Smooth muscle cell (in vitro differentiated cells): Measurements from ENCODE around the gene SGCD. TPM values are rescaled to one million over a fixed set of nuclear protein-coding genes. Genes with fewer than 3 reads are reported as not detected.
A peak's percentile ranks its signal among the peaks of the same experiment; 100 is the strongest.

Experiments used
- DNase-seq: peaks from one replicate; lab custom pipeline; 2025; ENCODE audit not compliant: unreplicated experiment; lab: John Stamatoyannopoulos, UW
- H2AFZ ChIP-seq: fragments of 200-600 bp; sonication (generic); 2 replicates; pipeline ENCODE4 v1.6.0; 2016; ENCODE audit warnings: antibody characterized with exemption, low read depth, mild to moderate bottlenecking
- H3F3A ChIP-seq: fragments of 200-600 bp; sonication (generic); 2 replicates; pipeline ENCODE4 v1.6.0; 2017; ENCODE audit warnings: antibody characterized with exemption, low read depth
- H3K27ac ChIP-seq: fragments of 200-600 bp; sonication (generic); 2 replicates; pipeline ENCODE4 v1.5.1; 2016; ENCODE audit warnings: low read depth, mild to moderate bottlenecking
- H3K27me3 ChIP-seq: fragments of 200-600 bp; sonication (generic); 2 replicates; pipeline ENCODE4 v1.6.1; 2016; ENCODE audit warnings: low read depth, mild to moderate bottlenecking
- H3K36me3 ChIP-seq: fragments of 200-600 bp; sonication (generic); 2 replicates; pipeline ENCODE4 v1.5.1; 2016; ENCODE audit warnings: low read depth
- H3K4me1 ChIP-seq: fragments of 200-600 bp; sonication (generic); 2 replicates; pipeline ENCODE4 v1.5.1; 2016; ENCODE audit warnings: low read depth
- H3K4me2 ChIP-seq: fragments of 200-600 bp; sonication (generic); 2 replicates; pipeline ENCODE4 v1.6.0; 2016; ENCODE audit warnings: mild to moderate bottlenecking
- H3K4me3 ChIP-seq: fragments of 200-600 bp; sonication (generic); 2 replicates; pipeline ENCODE4 v1.5.1; 2016; ENCODE audit warnings: mild to moderate bottlenecking
- H3K79me2 ChIP-seq: fragments of 200-600 bp; sonication (generic); 2 replicates; pipeline ENCODE4 v1.6.0; 2016; ENCODE audit warnings: low read depth, mild to moderate bottlenecking
- H3K9ac ChIP-seq: fragments of 200-600 bp; sonication (generic); 2 replicates; pipeline ENCODE4 v1.6.0; 2016; ENCODE audit warnings: low read depth
- H3K9me3 ChIP-seq: fragments of 200-600 bp; sonication (generic); replicated peaks from 2 replicates; pipeline ENCODE4 v1.5.1; 2016; ENCODE audit warnings: low read depth
- H4K20me1 ChIP-seq: fragments of 200-600 bp; sonication (generic); 2 replicates; pipeline ENCODE4 v1.6.0; 2016; ENCODE audit warnings: low read depth
- WGBS: methylation state at CpG from one replicate; pipeline ENCODE4 v1.1.7; 2016; ENCODE audit warnings: low lambda C conversion rate; 5-methylcytosine and 5-hydroxymethylcytosine counted together
- polyA plus RNA-seq: library from polyadenylated mRNA; unstranded; fragments of >200 nt; fragmentation: Nextera tagmentation; extraction: Ambion mirVana; gene quantifications from 2 replicates; pipeline ENCODE4 v1.2.1, GENCODE V29; 2016
- total RNA-seq: library from RNA; depleted of rRNA; stranded (reverse); fragments of >200 nt; gene quantifications from 2 replicates; pipeline ENCODE4 v1.2.3, GENCODE V29; 2014
- TF ChIP-seq, protein P1 (sequence below): fragments of 200-600 bp; sonication (generic); IDR thresholded peaks from 2 replicates; pipeline ENCODE4 v1.5.1; 2017; ENCODE audit warnings: borderline replicate concordance, mild to moderate bottlenecking, antibody characterized with exemption; ENCODE audit not compliant: insufficient read depth, poor library complexity, severe bottlenecking

Gene SGCD
- total and polyA plus RNA-seq, 2 experiments from 2014 or later, result 1.6 to 3.5 TPM

DNA sequence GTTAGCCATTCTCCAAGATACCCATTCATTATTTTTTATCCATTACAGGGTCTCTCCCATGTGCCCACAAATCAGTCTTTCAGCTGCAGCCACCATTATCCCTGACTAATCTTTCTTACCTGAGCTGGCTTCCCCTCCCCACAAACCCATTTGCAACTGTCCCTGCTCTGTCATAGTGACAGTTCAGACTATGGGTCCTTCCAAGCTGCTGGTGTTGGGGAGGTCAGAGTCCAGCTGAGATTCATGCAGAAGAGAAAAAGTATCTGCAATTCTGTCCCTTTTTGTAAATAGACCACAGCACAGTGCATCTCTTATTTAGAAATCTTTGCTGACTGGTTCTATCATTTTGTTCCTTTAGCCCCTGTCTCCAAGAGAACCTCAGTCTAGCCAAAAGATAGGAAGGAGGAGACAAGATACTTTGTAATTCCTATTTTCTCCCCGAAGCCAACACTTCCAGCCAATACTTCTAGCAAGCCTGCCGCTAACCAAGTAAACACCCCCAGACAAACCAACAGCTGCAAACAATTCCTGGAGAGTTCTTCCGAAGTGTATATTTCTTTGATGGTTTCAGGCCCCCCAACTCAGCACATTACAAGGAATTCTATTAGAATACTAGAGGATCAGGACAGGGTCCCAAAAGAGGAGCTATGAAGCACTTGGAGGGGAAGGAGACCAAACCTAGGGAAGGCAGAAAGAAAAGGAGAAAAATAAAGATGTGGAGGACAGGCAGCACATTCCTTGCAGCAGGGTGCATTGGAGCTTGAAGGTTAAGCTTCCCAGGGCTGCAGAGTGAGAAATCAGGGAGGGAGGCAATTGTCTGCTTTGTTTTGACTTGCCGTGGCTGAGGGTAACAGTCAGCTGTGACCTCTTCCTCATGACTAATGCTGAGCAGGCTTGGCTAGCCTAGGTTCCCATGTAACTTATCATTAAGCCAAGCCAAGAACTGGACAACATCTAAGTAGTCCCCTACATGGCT lies 148.5 kb downstream of the SGCD start:
- no peak overlapping the region for H3K9ac ChIP-seq
- TF ChIP-seq, protein P1, sequence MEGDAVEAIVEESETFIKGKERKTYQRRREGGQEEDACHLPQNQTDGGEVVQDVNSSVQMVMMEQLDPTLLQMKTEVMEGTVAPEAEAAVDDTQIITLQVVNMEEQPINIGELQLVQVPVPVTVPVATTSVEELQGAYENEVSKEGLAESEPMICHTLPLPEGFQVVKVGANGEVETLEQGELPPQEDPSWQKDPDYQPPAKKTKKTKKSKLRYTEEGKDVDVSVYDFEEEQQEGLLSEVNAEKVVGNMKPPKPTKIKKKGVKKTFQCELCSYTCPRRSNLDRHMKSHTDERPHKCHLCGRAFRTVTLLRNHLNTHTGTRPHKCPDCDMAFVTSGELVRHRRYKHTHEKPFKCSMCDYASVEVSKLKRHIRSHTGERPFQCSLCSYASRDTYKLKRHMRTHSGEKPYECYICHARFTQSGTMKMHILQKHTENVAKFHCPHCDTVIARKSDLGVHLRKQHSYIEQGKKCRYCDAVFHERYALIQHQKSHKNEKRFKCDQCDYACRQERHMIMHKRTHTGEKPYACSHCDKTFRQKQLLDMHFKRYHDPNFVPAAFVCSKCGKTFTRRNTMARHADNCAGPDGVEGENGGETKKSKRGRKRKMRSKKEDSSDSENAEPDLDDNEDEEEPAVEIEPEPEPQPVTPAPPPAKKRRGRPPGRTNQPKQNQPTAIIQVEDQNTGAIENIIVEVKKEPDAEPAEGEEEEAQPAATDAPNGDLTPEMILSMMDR, result peak; percentile 4

DNA sequence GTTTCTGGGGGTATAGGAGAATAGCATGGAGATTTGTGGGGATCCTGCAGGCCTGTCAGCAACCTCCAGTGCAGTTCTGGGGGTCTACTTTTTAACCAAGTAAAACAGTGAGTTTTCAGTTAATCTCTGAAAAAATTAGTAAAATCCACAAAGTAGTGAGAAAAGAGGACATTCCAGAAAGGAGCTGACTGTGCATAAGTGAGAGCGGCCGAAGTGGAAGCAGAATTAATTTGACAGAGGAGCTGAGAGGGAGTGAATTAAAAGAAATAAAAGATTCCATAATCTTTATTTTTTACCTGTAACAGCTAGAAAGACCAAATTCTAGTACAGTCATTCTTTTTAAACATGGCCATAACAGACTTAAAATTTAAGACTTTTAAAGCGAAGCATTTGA lies 149.2 kb downstream of the SGCD start:
- no peaks in the 10 kb centered on the region for H3F3A ChIP-seq
- no peak for DNase-seq
- no peak overlapping the region for H3K4me3 ChIP-seq
- H3K27ac ChIP-seq, result peak overlapping the region; percentile 49
- H3K27me3 ChIP-seq, result no peaks in the 10 kb centered on the region
- no peaks in the 10 kb centered on the region for H3K9me3 ChIP-seq
- no peak overlapping the region for H3K9ac ChIP-seq
- H2AFZ ChIP-seq, result no peak overlapping the region
- H4K20me1 ChIP-seq, result no peaks in the 10 kb centered on the region
- H3K4me1 ChIP-seq, result peaks cover 10% of the 10 kb centered on the region
- 70% methylated on average over 3 of the region's 3 CpGs for WGBS
- TF ChIP-seq, protein P1, result no peak
- H3K4me2 ChIP-seq, result peak overlapping the region; percentile 37
- H3K79me2 ChIP-seq, result no peaks in the 10 kb centered on the region
- H3K36me3 ChIP-seq, result no peaks in the 10 kb centered on the region

More for the DNA sequence above, 148.5 kb downstream of the SGCD start:
- H3K4me1 ChIP-seq, result peaks cover 10% of the 10 kb centered on the region
- H3F3A ChIP-seq, result no peaks in the 10 kb centered on the region
- H3K27me3 ChIP-seq, result no peaks in the 10 kb centered on the region
- no peak overlapping the region for H2AFZ ChIP-seq
- H4K20me1 ChIP-seq, result no peaks in the 10 kb centered on the region
- no peaks in the 10 kb centered on the region for H3K9me3 ChIP-seq
- no peaks in the 10 kb centered on the region for H3K79me2 ChIP-seq
- peak overlapping the region; percentile 49 for H3K27ac ChIP-seq
- H3K4me2 ChIP-seq, result peak overlapping the region; percentile 47
- 56% methylated on average over 4 of the region's 4 CpGs for WGBS
- no peak overlapping the region for H3K4me3 ChIP-seq
- DNase-seq, result no peak
- H3K36me3 ChIP-seq, result no peaks in the 10 kb centered on the region

DNA sequence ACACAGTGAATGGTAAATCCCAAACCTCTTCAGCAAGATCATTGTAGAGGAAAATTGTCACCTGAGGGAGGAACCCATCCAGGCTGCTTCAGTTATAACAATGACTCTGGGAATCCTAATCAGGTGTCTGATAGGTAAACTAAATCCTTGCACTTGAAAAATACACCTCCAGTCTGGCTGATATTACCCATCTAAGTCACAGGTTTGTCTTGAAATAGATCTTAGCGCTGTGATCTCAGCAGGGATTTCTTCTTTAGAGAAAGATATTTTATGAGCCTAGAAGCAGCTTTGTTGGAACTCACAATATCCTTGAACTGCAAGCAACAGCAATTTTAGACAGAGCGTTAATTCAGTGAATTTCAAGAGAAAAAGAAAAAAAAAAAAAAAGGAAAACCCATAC lies 149.7 kb downstream of the SGCD start:
- Histone ChIP-seq H3K4me3 (no peak overlapping the region), H3K36me3 (no peaks in the 10 kb centered on the region), H3K27me3 (no peaks in the 10 kb centered on the region), H3K27ac (peak overlapping the region; percentile 49), H3K79me2 (no peaks in the 10 kb centered on the region), H3K4me1 (peaks cover 10% of the 10 kb centered on the region), H3K9me3 (no peaks in the 10 kb centered on the region), H3K4me2 (no peak overlapping the region), H4K20me1 (no peaks in the 10 kb centered on the region), H2AFZ (no peak overlapping the region), H3F3A (no peaks in the 10 kb centered on the region), H3K9ac (no peak overlapping the region)
- TF ChIP-seq, protein P1, result no peak
- WGBS, result 94% methylated on average over 2 of the region's 2 CpGs
- no peak for DNase-seq
